Cardiac fibroblast (primary cell): ENCODE measurements around the gene EXOC6B.
A peak's percentile ranks its signal among the peaks of the same experiment; 100 is the strongest.

Experiments
- DNase-seq, 2 donors: peaks; one replicate each; pipeline versions ENCODE4 v3.0.0 to v3.0.0-alpha.2; 2010; ENCODE audit warnings: low read depth in 2 of 2
- H3K4me3 ChIP-seq, 2 donors: replicated peaks in 1 of 2; 1 replicate in 1 of 2; 2 replicates in 1 of 2; pipeline ENCODE4 v1.5.1; 2011; ENCODE audit warnings: low read depth in 2 of 2, low read length in 2 of 2, mild to moderate bottlenecking in 2 of 2, moderate library complexity in 1 of 2
- TF ChIP-seq, protein P1 (sequence below): IDR thresholded peaks from one replicate; pipeline ENCODE4 v1.5.1; 2011; ENCODE audit warnings: low read depth, mild to moderate bottlenecking, low read length, inconsistent platforms

The EXOC6B gene

DNA sequence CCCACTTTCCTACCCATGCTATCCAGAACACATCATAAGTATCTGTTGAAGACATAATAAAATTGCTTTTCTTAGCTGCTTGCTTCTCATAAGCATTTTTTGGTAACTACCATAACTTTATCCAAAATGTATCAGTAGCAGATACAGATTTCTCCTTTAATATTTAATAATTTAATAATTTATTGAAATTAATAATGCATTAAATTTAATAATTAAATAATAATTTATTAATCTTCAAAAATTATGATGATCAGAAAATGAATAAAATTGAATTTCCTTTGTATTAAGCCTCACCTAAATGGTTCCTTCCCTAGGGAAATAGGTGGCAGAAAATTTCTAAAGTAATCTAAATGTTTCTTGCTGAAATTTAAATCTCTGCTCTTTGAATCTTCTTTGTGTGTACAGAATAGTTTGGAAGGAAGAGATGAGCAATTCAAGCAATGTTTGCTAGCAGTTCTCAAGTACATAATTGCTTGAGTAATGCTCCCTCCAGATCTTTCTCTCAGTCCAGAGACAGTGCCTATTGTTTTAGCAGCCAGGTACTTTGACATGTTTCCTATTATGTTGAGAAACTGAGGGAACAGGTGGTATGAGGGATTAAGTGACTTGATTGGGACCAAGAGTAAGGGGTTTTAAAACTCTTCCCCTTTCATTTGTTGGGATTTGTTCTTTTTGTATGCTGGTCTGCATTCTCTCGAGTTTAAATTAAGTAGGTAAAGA, 555.1 kb downstream of the EXOC6B start:
- TF ChIP-seq, protein P1, sequence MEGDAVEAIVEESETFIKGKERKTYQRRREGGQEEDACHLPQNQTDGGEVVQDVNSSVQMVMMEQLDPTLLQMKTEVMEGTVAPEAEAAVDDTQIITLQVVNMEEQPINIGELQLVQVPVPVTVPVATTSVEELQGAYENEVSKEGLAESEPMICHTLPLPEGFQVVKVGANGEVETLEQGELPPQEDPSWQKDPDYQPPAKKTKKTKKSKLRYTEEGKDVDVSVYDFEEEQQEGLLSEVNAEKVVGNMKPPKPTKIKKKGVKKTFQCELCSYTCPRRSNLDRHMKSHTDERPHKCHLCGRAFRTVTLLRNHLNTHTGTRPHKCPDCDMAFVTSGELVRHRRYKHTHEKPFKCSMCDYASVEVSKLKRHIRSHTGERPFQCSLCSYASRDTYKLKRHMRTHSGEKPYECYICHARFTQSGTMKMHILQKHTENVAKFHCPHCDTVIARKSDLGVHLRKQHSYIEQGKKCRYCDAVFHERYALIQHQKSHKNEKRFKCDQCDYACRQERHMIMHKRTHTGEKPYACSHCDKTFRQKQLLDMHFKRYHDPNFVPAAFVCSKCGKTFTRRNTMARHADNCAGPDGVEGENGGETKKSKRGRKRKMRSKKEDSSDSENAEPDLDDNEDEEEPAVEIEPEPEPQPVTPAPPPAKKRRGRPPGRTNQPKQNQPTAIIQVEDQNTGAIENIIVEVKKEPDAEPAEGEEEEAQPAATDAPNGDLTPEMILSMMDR: no peak
- no peak overlapping the region for H3K4me3 ChIP-seq
- no peak for DNase-seq

DNA sequence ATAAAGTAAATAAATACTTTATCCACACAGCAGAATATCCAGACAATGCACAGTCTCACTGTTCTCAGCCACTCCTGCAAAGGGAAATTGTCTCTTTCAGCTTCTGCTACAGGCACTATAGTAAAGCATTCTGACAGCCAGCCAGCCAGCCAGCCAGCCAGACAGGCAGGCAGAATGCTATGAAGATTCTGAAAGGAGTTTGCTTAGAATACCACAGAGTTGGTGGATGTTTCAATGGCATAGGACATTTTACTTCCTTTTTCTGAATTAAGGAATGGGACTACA, 562.1 kb downstream of the EXOC6B start:
- DNase-seq: no peak
- H3K4me3 ChIP-seq: no peak overlapping the region
- TF ChIP-seq, protein P1: no peak

DNA sequence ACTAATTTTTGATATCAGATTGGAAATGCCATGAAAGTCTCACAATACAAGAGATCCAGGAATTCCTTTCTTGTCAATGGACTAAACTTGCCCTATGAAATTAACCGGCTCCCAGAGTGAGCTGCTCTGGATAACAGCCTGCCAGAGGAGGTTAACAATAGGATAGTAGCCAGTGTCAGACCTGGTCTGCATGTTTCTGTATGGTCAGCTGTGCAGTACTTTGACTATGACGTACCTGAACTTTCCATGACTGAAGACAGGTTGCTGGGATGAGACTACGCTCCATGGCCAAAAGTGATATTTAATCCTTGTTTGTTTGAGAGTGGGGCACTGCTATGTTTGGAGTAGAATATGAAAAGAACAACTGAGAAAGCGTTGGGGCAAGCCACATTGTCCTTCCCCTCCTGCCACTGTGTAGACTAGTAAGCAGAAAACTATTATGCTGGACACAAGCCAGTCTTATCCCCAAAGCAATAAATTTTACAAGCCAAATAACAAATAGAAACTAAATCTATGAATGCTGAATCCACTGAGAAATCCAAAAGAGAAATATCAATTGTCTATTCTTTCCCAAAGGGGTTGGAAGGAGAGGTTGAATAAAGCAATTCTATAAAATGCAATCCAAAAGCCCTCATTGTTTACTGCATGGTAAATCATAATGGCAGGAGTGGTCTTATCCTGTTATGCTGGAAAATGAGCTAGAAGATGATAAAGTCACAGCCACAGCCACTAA, 562.6 kb downstream of the EXOC6B start:
- TF ChIP-seq, protein P1: no peak
- no peak overlapping the region for H3K4me3 ChIP-seq
- DNase-seq: peak in 1 of 2 donors; percentile 8

DNA sequence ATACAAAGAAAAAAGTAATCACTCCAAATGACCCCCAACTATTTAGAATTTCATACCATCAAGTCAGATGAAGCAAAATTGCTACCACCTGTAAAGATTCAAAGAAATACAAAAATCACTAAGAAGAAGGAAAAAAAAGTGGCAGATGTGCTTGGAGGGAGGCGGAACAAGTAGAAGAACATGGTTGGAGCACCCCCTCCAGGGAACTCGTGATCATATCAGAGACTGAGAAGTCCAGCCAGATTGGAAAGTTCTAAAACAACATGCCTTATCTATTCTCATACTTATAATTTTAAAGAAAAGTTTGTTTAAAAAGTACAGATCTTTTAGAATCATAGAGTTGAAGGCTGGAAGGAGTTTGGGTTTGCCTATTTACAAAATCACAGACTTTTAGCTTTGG, 564.8 kb downstream of the EXOC6B start:
- TF ChIP-seq, protein P1: no peak
- no peak overlapping the region for H3K4me3 ChIP-seq
- peak; percentile 8 to 29 for DNase-seq

DNA sequence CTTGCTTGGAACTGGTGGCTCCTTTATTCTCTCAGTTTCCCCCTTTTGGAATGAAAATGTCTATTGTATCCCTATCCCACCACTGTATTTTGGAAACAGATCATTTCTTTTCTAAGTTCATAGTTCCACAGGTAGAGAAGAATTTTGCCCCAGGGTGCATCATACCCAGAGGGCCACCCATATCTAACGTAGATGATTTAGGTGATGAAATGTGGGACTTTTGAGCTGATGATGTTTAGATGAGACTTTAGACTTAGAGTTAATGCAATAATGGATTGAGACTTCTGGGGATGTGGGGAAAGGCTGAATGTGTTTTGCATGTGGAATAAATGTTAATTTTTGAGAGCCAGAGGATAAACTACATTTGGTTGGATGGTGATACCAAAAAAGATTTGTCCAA, 570.3 kb downstream of the EXOC6B start:
- TF ChIP-seq, protein P1: no peak
- no peak overlapping the region for H3K4me3 ChIP-seq
- no peak for DNase-seq

DNA sequence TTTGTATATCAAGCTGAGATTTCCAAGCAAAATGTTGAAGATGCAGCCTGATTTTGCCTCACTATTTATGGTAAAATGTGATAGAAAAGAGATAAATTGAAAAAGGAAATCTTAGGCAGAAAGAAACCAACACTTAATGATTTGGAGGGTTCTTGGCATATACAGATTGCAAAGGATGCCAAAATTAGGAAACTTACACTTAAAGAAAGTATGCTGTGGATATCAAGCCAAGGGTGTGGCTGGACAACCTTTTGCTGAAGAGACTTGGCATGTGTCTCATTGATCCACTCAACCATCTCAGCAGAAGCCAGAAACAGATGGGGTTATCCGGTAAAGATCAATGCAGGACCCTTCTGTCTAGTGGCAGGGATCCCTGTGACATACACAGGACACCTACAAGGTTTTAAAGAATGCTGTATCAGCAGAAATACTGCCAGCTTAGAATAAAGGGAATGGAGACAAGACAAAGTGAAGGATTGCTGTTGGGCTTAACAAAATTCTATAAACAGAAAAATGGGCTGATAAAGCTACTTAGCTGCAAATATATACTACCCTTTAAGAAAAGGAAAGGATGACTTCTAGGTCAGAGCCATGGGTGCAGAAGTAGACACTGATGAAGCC, 570.9 kb downstream of the EXOC6B start:
- DNase-seq: no peak
- TF ChIP-seq, protein P1: no peak
- no peak overlapping the region for H3K4me3 ChIP-seq
